H1 (cell line): ENCODE measurements around the gene MAN1C1. TPM values are rescaled to one million over a fixed set of nuclear protein-coding genes. Genes with fewer than 3 reads are reported as not detected.

Experiments
- CTCF ChIA-PET: fragments of 300-600 bp; sonication (Branson Sonifier 250); formaldehyde crosslinking; loops from one replicate; lab custom pipeline; 2021; ENCODE audit not compliant: partially characterized antibody; lab: Charles Lee
- POLR2A ChIA-PET: fragments of 300-600 bp; sonication (Branson Sonifier 250); formaldehyde crosslinking; loops from one replicate; lab custom pipeline; 2021; ENCODE audit warnings: inconsistent platforms; ENCODE audit not compliant: partially characterized antibody; lab: Charles Lee
- DNase-seq, 2 experiments: peaks; one replicate each; pipeline versions ENCODE4 v3.0.0 to v3.0.0-alpha.2; 2010 to 2022; ENCODE audit warnings: low spot score in 2 of 2, low read depth in 1 of 2, mixed read lengths in 1 of 2
- FAIRE-seq: peaks from 2 replicates; lab custom pipeline; 2011; peaks lifted over from hg19 to GRCh38; lab: Jason Lieb, UNC
- H2AFZ ChIP-seq: 2 replicates; pipeline ENCODE4 v1.8.1; 2012; ENCODE audit warnings: low read length, inconsistent platforms
- H2AK5ac ChIP-seq: 2 replicates; pipeline ENCODE4 v1.6.1; 2013; ENCODE audit warnings: low read depth, low read length
- H2BK120ac ChIP-seq: replicated peaks from 2 replicates; pipeline ENCODE3; 2013; ENCODE audit warnings: low read depth, low read length, inconsistent platforms
- H2BK12ac ChIP-seq: 2 replicates; pipeline ENCODE4 v1.6.1; 2013; ENCODE audit warnings: low read depth, low read length
- H2BK15ac ChIP-seq: 2 replicates; pipeline ENCODE4 v1.6.1; 2013; ENCODE audit warnings: low read length
- H2BK20ac ChIP-seq: 2 replicates; pipeline ENCODE4 v1.6.1; 2013; ENCODE audit warnings: low read length
- H2BK5ac ChIP-seq: 2 replicates; pipeline ENCODE4 v1.6.1; 2013; ENCODE audit warnings: low read depth, low read length
- H3K14ac ChIP-seq: 2 replicates; pipeline ENCODE4 v1.6.1; 2013; ENCODE audit warnings: inconsistent platforms; ENCODE audit not compliant: insufficient read length
- H3K18ac ChIP-seq: 2 replicates; pipeline ENCODE4 v1.6.1; 2013; ENCODE audit warnings: low read length; ENCODE audit errors: extremely low read depth
- H3K23ac ChIP-seq: 2 replicates; pipeline ENCODE4 v1.6.1; 2013; ENCODE audit warnings: inconsistent platforms; ENCODE audit not compliant: insufficient read length
- H3K23me2 ChIP-seq: 2 replicates; pipeline ENCODE4 v1.6.1; 2013; ENCODE audit warnings: low read depth, low read length
- H3K27ac ChIP-seq: 2 replicates; pipeline ENCODE4 v1.6.1; 2011; ENCODE audit warnings: low read depth, low read length, inconsistent platforms
- H3K27me3 ChIP-seq, 4 experiments: replicated peaks in 1 of 4; 1 replicate in 1 of 4; 2 replicates in 3 of 4; pipeline versions ENCODE4 v1.6.1 to v1.8.1; 2011 to 2013; ENCODE audit warnings: low read length in 3 of 4, mild to moderate bottlenecking in 3 of 4, inconsistent platforms in 2 of 4, mixed read lengths in 2 of 4, moderate library complexity in 1 of 4; ENCODE audit not compliant: control insufficient read depth in 3 of 4, insufficient read depth in 3 of 4; ENCODE audit errors: extremely low read depth in 1 of 4
- H3K36me3 ChIP-seq, 4 experiments: 2 replicates each; pipeline versions ENCODE4 v1.6.1 to v1.8.1; 2011 to 2013; ENCODE audit warnings: mild to moderate bottlenecking in 4 of 4, low read length in 3 of 4, moderate library complexity in 2 of 4, control low read depth in 1 of 4, inconsistent platforms in 1 of 4; ENCODE audit not compliant: insufficient read depth in 4 of 4, control insufficient read depth in 2 of 4
- H3K4ac ChIP-seq: replicated peaks from 2 replicates; pipeline ENCODE3; 2013; ENCODE audit warnings: low read length, low read depth, mixed read lengths, inconsistent platforms; ENCODE audit not compliant: insufficient read length
- H3K4me1 ChIP-seq, 4 experiments: replicated peaks in 1 of 4; 1 replicate in 1 of 4; 2 replicates in 3 of 4; pipeline versions ENCODE4 v1.6.1 to v1.8.1; 2011 to 2013; ENCODE audit warnings: low read length in 3 of 4, inconsistent platforms in 2 of 4, mixed read lengths in 1 of 4; ENCODE audit not compliant: insufficient read depth in 4 of 4, control insufficient read depth in 3 of 4
- H3K4me2 ChIP-seq, 2 experiments: 2 replicates each; pipeline versions ENCODE4 v1.6.1 to v1.8.1; 2011 to 2013; ENCODE audit warnings: low read depth in 2 of 2, low read length in 2 of 2, control low read depth in 1 of 2, inconsistent platforms in 1 of 2, mild to moderate bottlenecking in 1 of 2; ENCODE audit not compliant: insufficient read depth in 1 of 2
- H3K4me3 ChIP-seq, 4 experiments: fragments of 200-600, 300-600 bp in 1 of 4; sonication (generic), shearing (Covaris generic), sonication (Bioruptor Twin) in 1 of 4; 2 replicates each; pipeline versions ENCODE4 v1.5.1 to v1.8.1; 2011 to 2016; ENCODE audit warnings: low read length in 4 of 4, low read depth in 3 of 4, control low read depth in 2 of 4, inconsistent platforms in 2 of 4, mild to moderate bottlenecking in 2 of 4, mixed read lengths in 1 of 4, moderate library complexity in 1 of 4; ENCODE audit not compliant: insufficient read depth in 2 of 4; ENCODE audit errors: extremely low read depth in 1 of 4
- H3K56ac ChIP-seq: replicated peaks from 2 replicates; pipeline ENCODE3; 2013; ENCODE audit warnings: low read depth, mild to moderate bottlenecking, mixed read lengths, low read length, inconsistent platforms; ENCODE audit not compliant: insufficient read length
- H3K79me1 ChIP-seq: 2 replicates; pipeline ENCODE4 v1.6.1; 2013; ENCODE audit warnings: low read depth, low read length, control low read depth
- H3K79me2 ChIP-seq, 2 experiments: 2 replicates each; pipeline versions ENCODE4 v1.6.1 to v1.8.1; 2012 to 2013; ENCODE audit warnings: low read length in 2 of 2, mild to moderate bottlenecking in 2 of 2, inconsistent platforms in 1 of 2; ENCODE audit not compliant: insufficient read depth in 2 of 2, control insufficient read depth in 1 of 2
- H3K9ac ChIP-seq, 4 experiments: replicated peaks in 1 of 4; 1 replicate in 1 of 4; 2 replicates in 3 of 4; pipeline versions ENCODE4 v1.6.1 to v1.8.1; 2011 to 2013; ENCODE audit warnings: low read depth in 3 of 4, low read length in 3 of 4, control low read depth in 2 of 4, mild to moderate bottlenecking in 2 of 4, moderate library complexity in 2 of 4, inconsistent platforms in 1 of 4; ENCODE audit errors: extremely low read depth in 1 of 4
- H3K9me3 ChIP-seq, 2 experiments: 2 replicates each; pipeline versions ENCODE4 v1.6.1 to v1.8.1; 2012 to 2013; ENCODE audit warnings: mild to moderate bottlenecking in 2 of 2, moderate library complexity in 2 of 2, control low read depth in 1 of 2, inconsistent platforms in 1 of 2, low read depth in 1 of 2, low read length in 1 of 2, mixed read lengths in 1 of 2; ENCODE audit not compliant: insufficient read depth in 2 of 2
- H4K20me1 ChIP-seq, 2 experiments: replicated peaks in 1 of 2; 2 replicates each; pipeline versions ENCODE3 to v1.8.1; 2011 to 2013; ENCODE audit warnings: inconsistent platforms in 2 of 2, low read length in 2 of 2, mild to moderate bottlenecking in 1 of 2; ENCODE audit not compliant: insufficient read depth in 2 of 2, control insufficient read depth in 1 of 2
- H4K5ac ChIP-seq: 2 replicates; pipeline ENCODE4 v1.6.1; 2013; ENCODE audit warnings: low read length, low read depth, mixed read lengths, inconsistent platforms; ENCODE audit not compliant: insufficient read length
- H4K8ac ChIP-seq: 2 replicates; pipeline ENCODE4 v1.8.0; 2013; ENCODE audit warnings: mild to moderate bottlenecking, moderate library complexity, low read length, inconsistent platforms; ENCODE audit not compliant: insufficient read depth; ENCODE audit errors: extremely low read depth
- H4K91ac ChIP-seq: replicated peaks from 2 replicates; pipeline ENCODE3; 2013; ENCODE audit warnings: low read length, mixed read lengths, inconsistent platforms; ENCODE audit not compliant: insufficient read length
- CBX5 ChIP-seq: fragments of 300-800, 300-1000 bp; sonication (generic); IDR thresholded peaks from 2 replicates; pipeline ENCODE4 v1.7.1; 2016; ENCODE audit warnings: antibody characterized with exemption, low read length, low read depth
- CREB1 ChIP-seq: IDR thresholded peaks from 2 replicates; pipeline ENCODE4 v1.6.1; 2012; ENCODE audit warnings: inconsistent platforms
- CTBP2 ChIP-seq: IDR thresholded peaks from 2 replicates; pipeline ENCODE4 v1.7.0; 2011; ENCODE audit warnings: borderline replicate concordance, mild to moderate bottlenecking, moderate library complexity, mixed read lengths, low read length; ENCODE audit not compliant: insufficient read depth, insufficient read length
- GABPA ChIP-seq: IDR thresholded peaks from 2 replicates; pipeline ENCODE4 v1.6.1; 2011; ENCODE audit warnings: mild to moderate bottlenecking, low read length, moderate library complexity, borderline replicate concordance; ENCODE audit not compliant: insufficient read depth
- GTF2F1 ChIP-seq: IDR thresholded peaks from 2 replicates; pipeline ENCODE4 v1.6.1; 2012; ENCODE audit warnings: low read depth, low read length, improper control_type of control experiment, borderline replicate concordance
- JUND ChIP-seq: IDR thresholded peaks from 2 replicates; pipeline ENCODE4 v1.6.1; 2011; ENCODE audit warnings: mild to moderate bottlenecking, improper control_type of control experiment, low read length
- KDM1A ChIP-seq: fragments of 200-600, 300-600 bp; sonication (generic); IDR thresholded peaks from 2 replicates; pipeline ENCODE4 v1.7.1; 2016; ENCODE audit warnings: mild to moderate bottlenecking, low read length, borderline replicate concordance
- MAFK ChIP-seq: IDR thresholded peaks from 2 replicates; pipeline ENCODE4 v1.6.1; 2012; ENCODE audit warnings: low read depth, mild to moderate bottlenecking, improper control_type of control experiment, low read length
- NANOG ChIP-seq: IDR thresholded peaks from 2 replicates; pipeline ENCODE4 v1.6.1; 2011; ENCODE audit warnings: low read length, low read depth, mild to moderate bottlenecking, inconsistent platforms; ENCODE audit not compliant: insufficient read depth, poor library complexity, severe bottlenecking
- RFX5 ChIP-seq: IDR thresholded peaks from 2 replicates; pipeline ENCODE4 v1.6.1; 2011; ENCODE audit warnings: low read depth, low read length, improper control_type of control experiment, borderline replicate concordance
- SP2 ChIP-seq: IDR thresholded peaks from 2 replicates; pipeline ENCODE4 v1.6.1; 2012; ENCODE audit warnings: mild to moderate bottlenecking, low read length, inconsistent platforms
- SP4 ChIP-seq: IDR thresholded peaks from 2 replicates; pipeline ENCODE4 v1.6.1; 2012; ENCODE audit warnings: low read length, inconsistent platforms
- SUZ12 ChIP-seq: fragments of 200-600 bp; sonication (generic); IDR thresholded peaks from 2 replicates; pipeline ENCODE4 v1.6.1; 2012; ENCODE audit warnings: mild to moderate bottlenecking, inconsistent platforms, low read length, moderate library complexity, mixed read lengths
- WGBS, 2 experiments: shearing (Covaris generic) in 1 of 2; methylation state at CpG; one replicate each; pipeline versions ENCODE4 v1.1.6 to v1.1.7; 2013 to 2015; ENCODE audit warnings: low lambda C conversion rate in 2 of 2, mixed read lengths in 2 of 2, inconsistent platforms in 1 of 2, low coverage in 1 of 2, missing lambda C conversion rate in 1 of 2; ENCODE audit not compliant: insufficient replicate concordance in 2 of 2, insufficient coverage in 1 of 2, insufficient read length in 1 of 2; ENCODE audit errors: extremely low coverage in 1 of 2, missing lambda C conversion rate in 1 of 2; 5-methylcytosine and 5-hydroxymethylcytosine counted together
- polyA plus RNA-seq, 7 experiments: library from polyadenylated mRNA; depleted of rRNA in 3 of 7; stranded (reverse) in 5 of 7; unstranded in 2 of 7; fragments of >200 nt in 5 of 7; fragments of 200-250 nt in 2 of 7; gene quantifications; 1 replicate in 5 of 7; 2 replicates in 1 of 7; 4 replicates in 1 of 7; pipeline versions ENCODE4 v1.2.1 to v1.2.3, GENCODE V29; 2011 to 2013; ENCODE audit warnings: missing spikeins in 2 of 7, mixed read lengths in 2 of 7
- total RNA-seq: library from RNA; stranded (reverse); fragmentation: NEBNext Ultra II Directional; extraction: Animal tissue kit (Norgen Biotek cat#: 25700); gene quantifications from 2 replicates; pipeline ENCODE4 v1.2.1, GENCODE V29; 2021

Gene MAN1C1
- total and polyA plus RNA-seq, 2 of the 8 experiments (the other 6 are each of a cell fraction or from before 2014, with no cell fraction given), result 7.8 to 15.2 TPM

- Histone ChIP-seq H3K23ac (no peak overlapping the region), H2BK5ac (no peak overlapping the region), H3K18ac (no peak overlapping the region), H3K56ac (no peak overlapping the region), H4K5ac (no peak overlapping the region), H3K27me3 (no peaks in the 10 kb centered on the region), H3K14ac (no peak overlapping the region), H3K4me1 (peaks cover 0 to 5% (median 0%) of the 10 kb centered on the region in 4 experiments; a peak in 3 of 7 replicates), H3K4me2 (no peak overlapping the region), H3K9ac (no peak overlapping the region), H3K27ac (no peak overlapping the region; the same call in 1 of the 2 replicates), H4K20me1 (peaks cover 0 to 9% of the 10 kb centered on the region in 2 experiments), H3K4me3 (no peak overlapping the region), H2BK15ac (no peak overlapping the region), H3K23me2 (peaks cover 23% of the 10 kb centered on the region; the same call in 1 of the 2 replicates), H4K8ac (no peak overlapping the region), H2BK20ac (no peak overlapping the region), H2BK12ac (no peak overlapping the region; the same call in 1 of the 2 replicates), H2AK5ac (no peak overlapping the region), H3K79me2 (no peaks in the 10 kb centered on the region), H4K91ac (no peak overlapping the region), H2BK120ac (no peak overlapping the region), H3K9me3 (no peaks in the 10 kb centered on the region), H3K79me1 (no peaks in the 10 kb centered on the region), H2AFZ (no peak overlapping the region), H3K4ac (no peak overlapping the region), H3K36me3 (no peaks in the 10 kb centered on the region)
- DNase-seq (no peak), FAIRE-seq (no peak)
- WGBS, 2 experiments, result 87% methylated on average over 8 of the region's 8 CpGs; no CpG with 5 or more reads in 1 of the 2 experiments
- POLR2A ChIA-PET, result interaction anchor here (0.7 to 1.3 kb wide), 3 partner anchors 12 to 25 kb away, joined by 3 to 5 read pairs (median 3); no protein-coding TSS in a partner anchor
- CTCF ChIA-PET, result interaction anchor here (0.9 to 2.1 kb wide), 7 partner anchors 11 to 157 kb away, joined by 3 to 9 read pairs (median 4); no protein-coding TSS in a partner anchor
- TF ChIP-seq GTF2F1, result no peak
- no peak for TF ChIP-seq SP4
- no peak for TF ChIP-seq GABPA
- no peak for TF ChIP-seq SP2
- TF ChIP-seq MAFK, result no peak
- no peak for TF ChIP-seq NANOG
- TF ChIP-seq CTBP2, result no peak
- no peak for TF ChIP-seq SUZ12
- no peak for TF ChIP-seq CREB1
- no peak for TF ChIP-seq CBX5
- TF ChIP-seq RFX5, result no peak
- no peak for TF ChIP-seq JUND
- no peak for TF ChIP-seq KDM1A
Measured at GRCh38 chr1:25765136-25765922, 148.7 kb downstream of the MAN1C1 start.
